Stimulated activated CD4-positive, alpha-beta T cell treated with anti-CD3 and anti-CD28 coated beads, Interleukin-4, amount 100 ng/mL, for 1 hour (primary cell): ENCODE data around the gene CPA2.

ENCODE experiments used
- DNase-seq: peaks from one replicate; pipeline ENCODE4 v3.0.0-alpha.2; 2020

The CPA2 gene

GRCh38 chr7:130286881-130287280 lies 20.2 kb downstream of the CPA2 start:
- DNase-seq = no peak

GRCh38 chr7:130288168-130288567 lies 21.5 kb downstream of the CPA2 start:
- DNase-seq = no peak

- no peak for DNase-seq
These were observed 22.2 kb downstream of the CPA2 start for GRCh38 chr7:130288829-130289228.

- DNase-seq = no peak
These were observed 22.8 kb downstream of the CPA2 start for GRCh38 chr7:130289478-130289877.

- no peak for DNase-seq
These were observed 24.1 kb downstream of the CPA2 start for GRCh38 chr7:130290745-130291144.

- DNase-seq = no peak
These were observed 26.1 kb downstream of the CPA2 start, which contains the start of gene CPA4 for GRCh38 chr7:130292682-130293257. TSS of gene CPA4 (plus strand) at chr7:130293161. CDS start at chr7:130293181, 20 bp downstream.

- DNase-seq = no peak
These were observed 26.9 kb downstream of the CPA2 start for GRCh38 chr7:130293521-130293920.

GRCh38 chr7:130294314-130294713 lies 27.7 kb downstream of the CPA2 start:
- DNase-seq = no peak

GRCh38 chr7:130296221-130296951 lies 29.7 kb downstream of the CPA2 start:
- DNase-seq = no peak

GRCh38 chr7:130297628-130298543 lies 31.2 kb downstream of the CPA2 start:
- DNase-seq = no peak

- no peak for DNase-seq
These were observed 32.1 kb downstream of the CPA2 start for GRCh38 chr7:130298544-130299326.

GRCh38 chr7:130299866-130300265 lies 33.2 kb downstream of the CPA2 start:
- no peak for DNase-seq

GRCh38 chr7:130301501-130302020 lies 34.9 kb downstream of the CPA2 start:
- no peak for DNase-seq

GRCh38 chr7:130302649-130303048 lies 36.0 kb downstream of the CPA2 start:
- no peak for DNase-seq

GRCh38 chr7:130303127-130303526 lies 36.5 kb downstream of the CPA2 start:
- DNase-seq = no peak

- DNase-seq = no peak
These were observed 36.9 kb downstream of the CPA2 start for GRCh38 chr7:130303551-130303950.

GRCh38 chr7:130303982-130304381 lies 37.3 kb downstream of the CPA2 start:
- no peak for DNase-seq

GRCh38 chr7:130304878-130305277 lies 38.2 kb downstream of the CPA2 start:
- no peak for DNase-seq

GRCh38 chr7:130305433-130306042 lies 38.9 kb downstream of the CPA2 start:
- no peak for DNase-seq

- no peak for DNase-seq
These were observed 43.3 kb downstream of the CPA2 start for GRCh38 chr7:130309986-130310385.

- DNase-seq = no peak
These were observed 47.6 kb downstream of the CPA2 start for GRCh38 chr7:130314305-130314704.

- no peak for DNase-seq
These were observed 52.9 kb downstream of the CPA2 start for GRCh38 chr7:130319541-130319940.
